ENCODE measurements around the gene IRX6. TPM values are rescaled to one million over a fixed set of nuclear protein-coding genes. Genes with fewer than 3 reads are reported as not detected.

Gene IRX6
- total and polyA plus RNA-seq, 2 of the 8 experiments (the other 6 are each of a cell fraction or from before 2014, with no cell fraction given), result 0.61 TPM; not detected in 1

- no peak overlapping the region for H2AK5ac ChIP-seq (ENCODE audit: low read depth, low read length)
- peak overlapping the region in 1 of 4 experiments; percentile 35; a peak in 2 of 8 replicates for H3K4me3 ChIP-seq (ENCODE audit: extremely low read depth in 1 of 4, insufficient read depth in 2 of 4, low read depth in 3 of 4, low read length in 4 of 4)
- 7% methylated on average over 20 of the region's 21 CpGs; no CpG with 5 or more reads in 1 of the 2 experiments for WGBS, 2 experiments (ENCODE audit: extremely low coverage in 1 of 2, insufficient coverage in 1 of 2, insufficient read length in 1 of 2, insufficient replicate concordance in 2 of 2, low coverage in 1 of 2, low lambda C conversion rate in 2 of 2, missing lambda C conversion rate in 1 of 2)
- H4K20me1 ChIP-seq (replicated peaks in 1 of 2; ENCODE audit: control insufficient read depth in 1 of 2, insufficient read depth in 2 of 2, low read length in 2 of 2), result peaks cover 11 to 12% of the 10 kb centered on the region in 2 experiments
- H3K23me2 ChIP-seq (ENCODE audit: low read depth, low read length), result peaks cover 24% of the 10 kb centered on the region; the same call in 1 of the 2 replicates
- H2BK120ac ChIP-seq (replicated peaks; ENCODE audit: low read depth, low read length), result no peak overlapping the region
- H2BK12ac ChIP-seq (ENCODE audit: low read depth, low read length), result no peak overlapping the region
- no peaks in the 10 kb centered on the region for H3K79me1 ChIP-seq (ENCODE audit: low read depth, low read length)
- POLR2A ChIA-PET (ENCODE audit: partially characterized antibody), result interaction anchor here (0.8 kb wide), 1 partner anchor 390 kb away, joined by 3 read pairs; no protein-coding TSS in a partner anchor
- H3K79me2 ChIP-seq (ENCODE audit: control insufficient read depth in 1 of 2, insufficient read depth in 2 of 2, low read length in 2 of 2), result no peaks in the 10 kb centered on the region
- CTCF ChIA-PET (ENCODE audit: partially characterized antibody), result interaction anchor here (0.9 to 1.1 kb wide), 2 partner anchors 8 to 397 kb away, joined by 3 read pairs; no protein-coding TSS in a partner anchor
- H3K9me3 ChIP-seq (ENCODE audit: insufficient read depth in 2 of 2, low read depth in 1 of 2, low read length in 1 of 2), result no peaks in the 10 kb centered on the region
- H2BK5ac ChIP-seq (ENCODE audit: low read depth, low read length), result no peak overlapping the region
- H4K5ac ChIP-seq (ENCODE audit: insufficient read length, low read depth, low read length), result no peak overlapping the region
- H2BK20ac ChIP-seq (ENCODE audit: low read length), result no peak overlapping the region
- peaks cover 0 to 21% (median 7%) of the 10 kb centered on the region in 4 experiments; a peak in 5 of 7 replicates for H3K4me1 ChIP-seq (replicated peaks in 1 of 4; ENCODE audit: control insufficient read depth in 3 of 4, insufficient read depth in 4 of 4, low read length in 3 of 4)
- no peaks in the 10 kb centered on the region for H3K36me3 ChIP-seq (ENCODE audit: control insufficient read depth in 2 of 4, insufficient read depth in 4 of 4, low read length in 3 of 4)
- no peak overlapping the region for H2AFZ ChIP-seq (ENCODE audit: low read length)
- H3K23ac ChIP-seq (ENCODE audit: insufficient read length), result no peak overlapping the region
- peak overlapping the region; percentile 37 to 80; a peak in 3 of 4 replicates for H3K4me2 ChIP-seq (ENCODE audit: insufficient read depth in 1 of 2, low read depth in 2 of 2, low read length in 2 of 2)
- no peak overlapping the region for H3K56ac ChIP-seq (replicated peaks; ENCODE audit: insufficient read length, low read depth, low read length)
- FAIRE-seq (no peak), DNase-seq (ENCODE audit: low read depth in 1 of 2, low spot score in 2 of 2) (no peak)
- H3K9ac ChIP-seq (replicated peaks in 1 of 4; ENCODE audit: extremely low read depth in 1 of 4, low read depth in 3 of 4, low read length in 3 of 4), result no peak overlapping the region
- peak overlapping the region; percentile 51; the same call in 1 of the 2 replicates for H4K8ac ChIP-seq (ENCODE audit: extremely low read depth, insufficient read depth, low read length)
- H3K18ac ChIP-seq (ENCODE audit: extremely low read depth, low read length), result no peak overlapping the region
- H3K27me3 ChIP-seq (replicated peaks in 1 of 4; ENCODE audit: control insufficient read depth in 3 of 4, extremely low read depth in 1 of 4, insufficient read depth in 3 of 4, low read length in 3 of 4), result peaks cover 75 to 87% (median 85%) of the 10 kb centered on the region in 4 experiments
- no peak overlapping the region for H3K27ac ChIP-seq (ENCODE audit: low read depth, low read length)
- H3K14ac ChIP-seq (ENCODE audit: insufficient read length), result no peak overlapping the region
- no peak overlapping the region for H3K4ac ChIP-seq (replicated peaks; ENCODE audit: insufficient read length, low read depth, low read length)
- H4K91ac ChIP-seq (replicated peaks; ENCODE audit: insufficient read length, low read length), result no peak overlapping the region
- no peak for TF ChIP-seq SP4 (IDR thresholded peaks at IDR 0.05; ENCODE audit: low read length)
- no peak for TF ChIP-seq ZNF274 (IDR thresholded peaks at IDR 0.05; ENCODE audit: borderline replicate concordance, extremely low read depth, low read length)
- no peak for TF ChIP-seq MAX (IDR thresholded peaks at IDR 0.05)
- TF ChIP-seq CHD1 (IDR thresholded peaks at IDR 0.05; ENCODE audit: low read depth, low read length), result no peak
- TF ChIP-seq MAFK (IDR thresholded peaks at IDR 0.05; ENCODE audit: low read depth, low read length), result no peak
- TF ChIP-seq JUN (IDR thresholded peaks at IDR 0.05; ENCODE audit: low read depth, low read length), result no peak
- no peak for TF ChIP-seq CTBP2 (IDR thresholded peaks at IDR 0.05; ENCODE audit: borderline replicate concordance, insufficient read depth, insufficient read length, low read length)
- TF ChIP-seq YY1 (IDR thresholded peaks at IDR 0.05; ENCODE audit: low read depth, low read length), result no peak
- no peak overlapping the region for H2BK15ac ChIP-seq (ENCODE audit: low read length)
These were observed 2.5 kb downstream of the IRX6 start for GRCh38 chr16:55326261-55327092.
